Esophagus squamous epithelium (tissue), 4 donors: Measurements from ENCODE around the gene SPEG.

Experiments
- POLR2A ChIP-seq, 4 donors: fragments of 450-650 bp; IDR thresholded peaks; one replicate each; pipeline ENCODE4 v1.6.1; 2017; ENCODE audit warnings: antibody characterized with exemption in 4 of 4, mild to moderate bottlenecking in 4 of 4, moderate library complexity in 3 of 4
- TF ChIP-seq, protein P1 (sequence below), 6 experiments: fragments of 450-650 bp in 4 of 6; fragments of 200-600 bp in 2 of 6; sonication (generic) in 2 of 6; IDR thresholded peaks; one replicate each; pipeline ENCODE4 v1.5.1; 2016 to 2019; ENCODE audit warnings: antibody characterized with exemption in 6 of 6, mild to moderate bottlenecking in 4 of 6, moderate library complexity in 4 of 6

DNA sequence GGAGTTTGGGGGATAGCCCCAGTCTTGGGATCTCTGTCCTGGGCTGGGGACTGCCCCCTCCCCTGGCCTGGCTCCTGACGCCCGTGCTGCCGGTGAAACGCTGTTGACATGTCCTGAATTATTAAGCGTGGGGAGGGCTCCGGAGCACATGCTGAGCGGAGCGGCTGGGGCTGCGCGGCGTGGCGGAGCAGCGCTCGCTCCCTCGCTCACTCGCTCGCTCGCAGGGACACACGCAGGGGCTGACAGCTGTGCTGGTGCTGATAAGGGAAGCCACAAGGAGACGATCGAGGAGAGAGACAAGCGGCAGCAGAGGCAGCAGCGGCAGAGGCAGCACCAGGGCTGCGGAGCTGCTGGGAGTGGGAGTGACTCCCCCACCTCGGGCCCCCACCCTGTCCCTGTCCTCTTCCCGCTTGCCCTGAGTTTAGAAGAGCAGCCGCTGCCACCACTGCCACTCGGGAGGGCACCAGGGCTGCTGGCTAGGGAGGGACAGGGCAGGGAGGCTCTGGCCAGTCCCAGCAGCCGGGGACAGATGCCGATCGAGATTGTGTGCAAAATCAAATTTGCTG is 79.6 kb downstream of the SPEG start, which contains the start of gene ASIC4:
- TF ChIP-seq, protein P1, sequence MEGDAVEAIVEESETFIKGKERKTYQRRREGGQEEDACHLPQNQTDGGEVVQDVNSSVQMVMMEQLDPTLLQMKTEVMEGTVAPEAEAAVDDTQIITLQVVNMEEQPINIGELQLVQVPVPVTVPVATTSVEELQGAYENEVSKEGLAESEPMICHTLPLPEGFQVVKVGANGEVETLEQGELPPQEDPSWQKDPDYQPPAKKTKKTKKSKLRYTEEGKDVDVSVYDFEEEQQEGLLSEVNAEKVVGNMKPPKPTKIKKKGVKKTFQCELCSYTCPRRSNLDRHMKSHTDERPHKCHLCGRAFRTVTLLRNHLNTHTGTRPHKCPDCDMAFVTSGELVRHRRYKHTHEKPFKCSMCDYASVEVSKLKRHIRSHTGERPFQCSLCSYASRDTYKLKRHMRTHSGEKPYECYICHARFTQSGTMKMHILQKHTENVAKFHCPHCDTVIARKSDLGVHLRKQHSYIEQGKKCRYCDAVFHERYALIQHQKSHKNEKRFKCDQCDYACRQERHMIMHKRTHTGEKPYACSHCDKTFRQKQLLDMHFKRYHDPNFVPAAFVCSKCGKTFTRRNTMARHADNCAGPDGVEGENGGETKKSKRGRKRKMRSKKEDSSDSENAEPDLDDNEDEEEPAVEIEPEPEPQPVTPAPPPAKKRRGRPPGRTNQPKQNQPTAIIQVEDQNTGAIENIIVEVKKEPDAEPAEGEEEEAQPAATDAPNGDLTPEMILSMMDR (IDR thresholded peaks at IDR 0.05) = no peak
- no peak for TF ChIP-seq POLR2A (IDR thresholded peaks at IDR 0.05)
